HS-27A (cell line): Measurements from ENCODE around the gene ZNF724.

Experiments used
- DNase-seq: peaks from one replicate; pipeline ENCODE4 v3.0.0-alpha.2; 2012; ENCODE audit warnings: low read depth, missing footprints

ZNF724 gene

GRCh38 chr19:23241419-23241818 is 8.8 kb downstream of the ZNF724 start:
- no peak for DNase-seq

DNA sequence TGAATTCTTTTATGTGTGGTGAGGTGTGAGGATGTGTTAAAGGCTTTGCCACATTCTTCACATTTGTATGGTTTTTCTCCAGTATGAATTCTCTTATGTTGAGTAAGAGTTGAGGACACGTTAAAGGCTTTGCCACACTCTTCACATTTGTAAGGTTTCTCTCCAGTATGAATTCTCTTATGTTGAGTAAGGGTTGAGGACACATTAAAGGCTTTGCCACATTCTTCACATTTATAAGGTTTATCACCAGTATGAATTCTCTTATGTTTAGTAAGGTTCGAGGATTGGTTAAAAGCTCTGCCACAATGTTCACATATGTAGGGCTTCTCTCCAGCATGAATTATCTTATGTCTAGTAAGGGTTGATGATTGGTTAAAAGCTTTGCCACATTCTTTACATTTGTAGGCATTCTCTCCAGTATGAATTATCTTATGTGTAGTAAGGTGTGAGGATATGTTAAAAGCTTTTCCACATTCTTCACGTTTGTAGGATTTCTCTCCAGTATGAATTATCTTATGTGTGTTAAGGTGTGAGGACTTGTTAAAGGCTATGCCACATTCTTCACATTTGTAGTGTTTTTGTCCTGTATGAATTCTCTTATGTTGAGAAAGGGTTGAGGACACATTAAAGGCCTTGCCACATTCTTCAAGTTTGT is 27.1 kb downstream of the ZNF724 start:
- DNase-seq, result no peak

DNA sequence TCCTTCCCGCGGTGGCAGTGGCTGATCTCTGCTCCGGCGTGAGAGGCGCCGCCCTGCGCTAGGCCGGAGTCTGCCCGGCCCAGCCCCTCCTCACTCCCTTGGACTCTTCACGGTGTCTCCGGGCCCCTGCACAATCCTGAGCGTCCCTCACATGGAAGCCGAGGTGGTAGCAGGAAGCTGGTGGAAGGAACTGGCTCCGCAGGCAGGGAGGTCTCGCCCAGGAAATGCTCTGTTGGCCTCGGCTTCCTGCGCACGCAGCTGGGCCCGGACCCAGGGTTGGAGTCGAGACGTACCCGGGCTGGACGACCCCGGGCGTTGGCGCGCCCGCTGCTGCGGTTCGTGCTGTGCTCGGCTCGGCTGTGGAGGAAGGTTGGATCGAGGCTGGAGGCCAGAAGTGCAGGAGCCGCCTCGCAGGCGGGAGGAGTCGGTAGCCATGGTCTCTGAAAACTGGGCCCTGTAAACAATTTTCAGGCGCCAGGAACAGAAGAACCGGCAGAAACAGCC is 46.3 kb downstream of the ZNF724 start:
- DNase-seq, result no peak

DNA sequence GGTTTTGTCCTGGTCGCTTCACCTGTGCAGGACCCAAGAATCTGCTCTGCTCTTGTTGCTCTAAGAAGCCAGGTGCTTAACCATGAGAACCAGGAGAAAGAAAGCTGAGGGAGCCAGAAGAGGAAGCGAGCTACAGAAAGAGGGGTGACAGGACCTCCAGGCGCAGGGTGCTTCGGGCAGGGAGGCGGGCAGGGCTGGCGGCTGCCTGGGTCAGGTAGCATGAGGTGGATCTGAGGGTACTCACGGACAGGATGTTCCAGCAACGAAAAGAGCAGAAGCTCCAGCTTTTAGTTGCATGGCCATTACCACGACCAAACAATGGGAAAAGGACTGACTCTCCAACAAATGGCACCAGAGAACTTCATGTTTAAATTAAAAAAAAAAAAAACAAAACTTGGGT is 59.9 kb downstream of the ZNF724 start:
- no peak for DNase-seq

DNA sequence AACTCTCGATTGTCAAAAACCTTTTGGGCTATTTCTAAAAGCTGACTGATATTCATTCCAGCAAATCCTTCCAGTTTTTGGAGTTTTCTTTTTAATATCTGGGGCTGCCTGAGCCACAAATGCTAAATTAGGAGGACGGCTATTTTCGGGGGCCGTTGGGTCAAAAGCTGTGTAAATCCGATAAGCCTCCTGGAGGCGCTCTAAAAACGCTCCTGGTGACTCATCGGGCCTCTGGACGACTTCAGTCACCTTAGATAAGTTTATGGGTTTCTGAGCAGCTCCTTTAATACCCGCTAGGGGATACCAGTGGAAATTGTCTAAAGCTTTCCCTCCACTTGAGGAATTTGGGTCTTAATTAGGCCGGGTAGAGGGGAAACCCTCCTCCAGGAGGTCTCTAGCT is 66.9 kb downstream of the ZNF724 start:
- no peak for DNase-seq
